ENCODE measurements around the gene REV1.
"Not testable (repeated sequence)": the region's sequence is repeated elsewhere in the genome, so short reads cannot be mapped to it uniquely, and the experiment has no call there.

Gene REV1

DNA sequence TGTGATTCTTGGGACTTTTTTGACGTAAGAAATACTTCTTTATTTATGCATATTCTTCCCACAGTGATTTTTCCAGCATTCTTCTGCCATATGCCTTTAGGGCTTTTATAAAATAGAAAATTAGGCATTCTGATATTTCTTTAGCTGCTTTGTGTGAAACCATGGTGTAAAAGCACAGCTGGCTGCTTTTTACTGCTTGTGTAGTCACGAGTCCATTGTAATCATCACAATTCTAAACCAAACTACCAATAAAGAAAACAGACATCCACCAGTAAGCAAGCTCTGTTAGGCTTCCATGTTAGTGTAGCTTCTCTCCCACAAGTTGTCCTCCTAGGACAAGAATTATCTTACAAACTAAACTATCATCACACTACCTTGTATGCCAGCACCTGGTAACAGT lies 90.0 kb downstream of the REV1 start:
- no peak for DNase-seq

DNA sequence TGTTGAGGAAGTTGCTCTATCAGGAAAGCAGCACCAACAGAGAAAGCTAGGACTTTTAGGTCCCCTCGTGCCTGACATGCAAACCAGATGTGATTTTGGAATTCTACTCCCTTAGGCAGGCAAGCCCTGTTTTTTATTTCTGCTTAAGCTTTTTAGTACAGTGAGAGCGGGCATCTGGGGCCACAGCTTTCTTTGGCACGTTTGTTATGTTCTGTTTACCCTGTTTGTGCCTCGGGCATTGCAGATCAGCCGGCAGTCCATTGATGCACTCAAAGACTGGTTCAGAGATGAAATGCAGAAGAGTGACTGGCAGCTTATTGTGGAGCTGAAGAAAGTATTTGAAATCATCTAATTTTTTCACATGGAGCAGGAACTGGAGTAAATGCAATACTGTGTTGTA lies 90.8 kb downstream of the REV1 start:
- DNase-seq: no peak

DNA sequence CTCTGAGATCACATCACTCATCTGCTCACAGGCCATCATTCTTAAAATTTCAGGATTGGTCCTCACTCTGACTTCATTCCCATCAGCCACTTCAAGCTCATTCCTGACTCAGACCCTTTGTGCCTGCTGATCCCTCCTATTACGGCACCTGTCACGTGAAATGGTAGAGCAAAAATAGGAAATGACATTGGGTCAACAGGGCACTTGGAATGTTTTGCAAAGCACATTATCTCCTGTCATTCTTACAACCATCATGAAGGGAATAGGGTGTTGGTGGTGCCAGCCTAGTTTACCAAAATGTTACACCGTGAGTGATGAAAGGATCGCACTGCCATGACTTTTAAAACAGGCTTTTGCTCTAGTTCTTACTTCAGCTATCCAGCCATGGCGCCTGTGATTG lies 91.5 kb downstream of the REV1 start:
- no peak for DNase-seq

DNA sequence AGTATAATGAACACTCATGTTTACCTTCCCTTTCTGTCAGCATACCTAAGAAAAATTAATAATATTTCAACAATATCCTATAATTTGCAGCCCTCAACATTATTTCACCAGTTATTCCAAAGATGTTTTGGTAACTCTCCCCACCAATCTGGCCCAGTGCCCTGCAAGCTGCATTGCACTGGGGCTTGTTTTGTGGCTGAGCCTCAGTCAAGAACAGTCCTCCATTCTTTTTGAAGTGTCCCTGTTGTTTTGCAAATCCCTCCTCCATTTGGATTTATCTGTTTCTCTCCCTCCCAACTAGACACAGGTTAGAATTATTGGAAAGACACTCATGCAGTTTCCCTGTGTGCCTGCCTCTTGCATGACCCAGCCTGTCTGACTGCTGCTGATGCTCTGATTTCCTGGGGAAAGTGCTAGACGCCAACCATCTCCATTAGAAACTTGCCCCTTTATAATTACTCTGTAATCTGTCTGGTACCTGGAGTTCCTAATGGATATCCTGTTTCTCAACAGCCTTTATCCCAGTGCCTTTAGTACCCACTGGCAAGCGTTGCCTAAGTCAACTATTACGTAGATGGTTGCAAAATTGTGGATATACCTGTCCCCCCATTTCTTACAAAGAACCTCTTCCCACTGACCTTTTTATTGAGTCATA lies 92.4 kb downstream of the REV1 start:
- no peak for DNase-seq

DNA sequence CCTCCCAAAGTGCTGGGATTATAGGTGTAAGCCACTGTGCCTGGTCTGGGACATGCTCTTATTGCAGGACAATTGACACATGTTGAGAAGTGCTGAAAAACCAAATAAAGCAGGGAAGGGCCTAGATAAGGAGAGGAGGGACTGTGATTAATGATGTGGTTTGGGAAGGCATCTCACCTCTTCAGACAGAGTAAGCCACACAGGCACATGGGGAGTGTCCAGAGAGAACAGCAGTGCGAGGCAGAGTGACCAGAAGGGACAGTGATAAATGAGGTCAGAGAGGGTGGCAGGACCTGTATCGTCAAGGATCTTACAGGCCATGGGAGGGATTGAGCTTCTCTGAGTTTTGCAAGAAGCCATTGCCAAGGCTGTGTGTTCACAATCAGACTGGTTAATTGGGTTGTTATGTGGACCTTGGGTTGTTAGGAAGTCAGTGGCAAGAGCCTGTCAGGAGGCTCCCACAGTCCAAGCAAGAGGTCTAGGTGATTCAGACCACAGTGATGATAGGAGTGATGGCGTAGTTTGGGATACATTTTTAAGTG lies 94.2 kb downstream of the REV1 start:
- DNase-seq: no peak

DNA sequence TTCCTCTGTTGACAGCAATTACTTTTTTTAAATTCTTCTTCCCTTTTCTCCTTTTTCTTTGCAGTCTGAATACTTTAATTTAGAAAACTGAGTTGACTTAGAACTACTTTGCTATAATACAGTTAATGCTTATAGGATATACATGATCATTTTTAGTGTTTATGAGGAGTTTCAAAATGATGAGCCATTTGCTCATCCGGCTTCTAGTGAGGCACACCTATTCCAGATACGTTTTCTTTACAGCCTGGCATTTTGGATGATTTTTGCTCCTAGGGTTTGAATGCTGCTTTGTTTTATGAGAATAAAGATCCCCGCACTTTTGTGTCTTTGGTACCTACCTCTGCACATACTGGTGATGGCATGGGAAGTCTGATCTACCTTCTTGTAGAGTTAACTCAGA lies 99.9 kb downstream of the REV1 start:
- DNase-seq: no peak

DNA sequence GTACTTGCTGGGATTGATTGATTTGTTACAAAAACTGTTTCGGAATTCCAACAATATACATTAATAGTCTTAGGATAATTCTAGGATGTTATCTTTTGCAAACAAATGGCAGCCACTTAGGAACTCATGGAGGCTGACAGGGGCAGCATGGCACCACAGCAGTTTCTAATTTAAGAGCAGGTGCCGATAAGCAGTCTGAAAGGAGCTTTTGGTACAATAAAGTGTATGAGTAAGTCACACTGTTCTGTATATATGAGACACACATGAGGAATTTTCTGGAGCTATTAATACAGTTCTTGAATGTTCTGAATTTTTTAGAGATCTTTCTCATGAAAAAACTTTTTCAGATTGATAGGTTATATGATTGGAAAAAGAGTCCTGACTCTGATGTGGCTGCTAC lies 100.4 kb downstream of the REV1 start:
- DNase-seq: no peak

DNA sequence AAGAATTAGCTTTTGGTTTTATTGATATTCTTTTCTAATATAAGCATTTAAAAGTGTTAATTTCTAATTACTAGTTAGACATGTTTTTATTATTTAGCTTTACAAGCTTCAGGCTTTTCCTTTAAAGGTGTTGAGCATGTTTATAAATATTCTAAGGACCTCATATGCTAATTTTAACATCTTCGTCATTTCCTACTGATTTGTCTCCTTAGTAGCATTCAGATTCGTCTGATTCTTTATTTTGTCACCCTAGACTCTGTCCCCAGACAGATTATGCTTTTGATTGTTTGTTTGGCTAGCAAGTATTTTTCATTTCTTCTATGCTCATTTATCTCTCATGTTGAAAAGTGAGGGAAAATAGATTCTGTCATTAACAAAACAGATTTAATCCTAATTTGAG lies 100.9 kb downstream of the REV1 start:
- no peak for DNase-seq

DNA sequence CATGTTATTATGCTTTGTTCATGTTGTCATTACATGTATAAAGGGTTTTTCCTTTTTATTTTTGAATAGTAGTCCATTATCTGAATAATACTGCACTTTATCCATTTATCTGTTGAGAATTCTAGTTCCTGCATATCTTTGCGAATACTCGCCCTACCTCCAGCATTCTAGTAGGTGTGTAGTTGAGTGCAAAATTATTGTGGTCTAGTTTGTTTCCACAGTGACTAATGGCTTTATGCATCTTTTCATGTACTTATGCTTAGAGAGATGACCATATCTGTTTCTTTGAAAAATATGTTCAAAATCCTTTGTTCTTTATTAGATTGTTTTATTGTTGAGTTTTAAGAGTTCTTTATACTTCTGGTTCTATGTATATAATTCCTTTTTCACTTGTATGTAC lies 103.8 kb downstream of the REV1 start:
- DNase-seq: no peak

DNA sequence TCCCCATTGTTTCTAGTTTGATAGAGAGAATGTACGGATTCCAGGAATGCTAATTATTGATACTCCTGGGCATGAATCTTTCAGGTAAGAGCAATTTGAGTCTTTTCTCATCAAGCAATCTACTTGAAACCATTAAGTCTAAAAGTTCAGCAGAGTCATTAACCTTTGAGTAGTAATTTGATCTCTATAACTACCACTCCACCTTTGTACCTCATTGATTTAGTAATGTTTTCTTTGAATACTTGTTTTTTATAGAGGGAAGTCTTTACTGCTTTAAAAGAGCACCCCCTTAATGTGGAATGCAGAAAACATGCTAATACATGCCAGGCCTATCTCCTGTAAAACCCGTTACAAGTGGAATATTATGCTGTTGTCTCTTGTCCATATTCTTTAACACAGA lies 107.7 kb downstream of the REV1 start:
- no peak for DNase-seq

DNA sequence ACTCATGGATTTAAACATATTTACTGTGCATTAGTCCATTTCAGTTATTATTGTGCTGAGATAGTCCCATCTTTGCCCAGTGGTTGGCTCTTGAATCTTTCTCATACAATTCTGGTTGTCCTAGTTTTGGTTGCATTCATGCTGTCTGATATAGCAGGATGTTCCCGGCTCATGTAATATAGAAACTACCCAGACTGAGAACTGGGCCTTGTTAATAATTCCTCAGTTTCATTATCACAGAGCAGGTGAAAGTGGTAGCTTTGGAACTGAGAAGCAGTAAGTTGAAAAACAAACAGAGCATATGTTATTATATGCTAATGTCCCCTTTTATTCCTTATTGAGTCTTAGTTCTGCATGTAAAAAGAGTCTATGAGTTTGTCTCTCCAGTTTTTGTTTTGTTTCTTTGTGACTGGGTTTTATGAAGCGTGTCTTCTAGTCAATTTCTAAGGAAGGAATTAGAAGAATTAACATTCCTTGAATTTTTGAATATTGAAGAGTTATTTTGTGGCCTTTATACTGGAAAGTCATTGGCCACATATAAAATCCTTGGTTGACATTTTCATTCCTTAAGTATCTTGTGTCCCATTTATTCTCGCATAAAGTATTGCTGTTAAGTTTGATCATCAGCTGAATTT lies 109.3 kb downstream of the REV1 start:
- DNase-seq: no peak

DNA sequence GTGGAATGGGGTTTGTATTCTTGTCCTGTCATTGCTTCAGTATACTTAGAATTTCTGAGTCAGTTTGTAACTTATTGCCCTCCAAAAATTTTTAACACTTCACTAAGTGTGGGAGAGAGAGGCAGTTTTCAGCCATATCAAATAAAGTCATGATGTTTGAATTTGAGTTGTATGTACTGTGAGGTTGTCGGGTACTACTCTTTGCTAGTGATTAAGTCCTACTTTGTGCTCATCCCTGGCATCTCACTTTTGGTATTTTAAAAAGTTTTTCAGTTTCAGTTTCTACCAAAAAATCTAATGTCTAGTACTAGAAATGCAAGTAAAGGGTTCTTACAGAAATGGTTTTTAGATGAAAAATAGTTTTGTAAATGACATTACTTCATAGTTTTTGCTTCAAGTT lies 111.9 kb downstream of the REV1 start:
- no peak for DNase-seq

DNA sequence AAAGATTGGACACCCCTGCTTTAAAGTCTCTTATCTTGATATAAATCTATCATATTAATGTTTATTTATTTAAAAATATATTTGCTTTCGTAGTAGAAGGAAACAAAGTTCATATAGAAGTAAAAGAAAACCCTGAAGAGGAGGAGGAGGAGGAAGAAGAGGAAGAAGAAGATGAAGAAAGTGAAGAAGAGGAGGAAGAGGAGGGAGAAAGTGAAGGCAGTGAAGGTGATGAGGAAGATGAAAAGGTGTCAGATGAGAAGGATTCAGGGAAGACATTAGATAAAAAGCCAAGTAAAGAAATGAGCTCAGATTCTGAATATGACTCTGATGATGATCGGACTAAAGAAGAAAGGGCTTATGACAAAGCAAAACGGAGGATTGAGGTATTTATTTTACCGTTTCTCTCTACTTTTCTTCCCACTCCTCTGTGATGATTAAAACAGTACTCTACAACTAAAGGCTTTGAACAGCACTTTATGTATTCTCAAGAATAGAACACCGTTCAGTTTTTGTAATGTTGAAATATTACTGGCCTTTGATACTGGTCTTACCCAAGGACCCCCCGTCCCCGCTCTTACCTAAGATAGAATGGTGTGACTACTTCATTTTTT lies 113.5 kb downstream of the REV1 start:
- no peak for DNase-seq

DNA sequence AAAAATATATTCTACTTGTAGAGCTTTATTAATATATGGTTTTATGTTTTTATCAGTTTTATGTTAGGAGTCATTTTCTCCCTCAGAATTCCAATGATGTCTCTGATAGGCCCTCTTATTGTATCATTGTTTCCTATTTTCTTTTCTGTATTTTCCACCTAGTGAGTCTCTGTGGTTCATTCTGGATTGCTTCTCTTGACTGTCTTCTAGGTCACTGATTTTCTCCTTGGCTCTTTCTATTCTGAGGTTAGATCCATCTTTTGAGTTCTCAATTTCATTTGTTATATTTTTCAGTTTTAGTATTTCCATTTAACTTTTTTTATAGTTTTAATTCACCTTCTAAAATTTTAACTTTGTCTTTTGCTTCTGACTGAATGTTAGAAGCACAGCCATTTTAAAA lies 115.1 kb downstream of the REV1 start:
- no peak for DNase-seq

DNA sequence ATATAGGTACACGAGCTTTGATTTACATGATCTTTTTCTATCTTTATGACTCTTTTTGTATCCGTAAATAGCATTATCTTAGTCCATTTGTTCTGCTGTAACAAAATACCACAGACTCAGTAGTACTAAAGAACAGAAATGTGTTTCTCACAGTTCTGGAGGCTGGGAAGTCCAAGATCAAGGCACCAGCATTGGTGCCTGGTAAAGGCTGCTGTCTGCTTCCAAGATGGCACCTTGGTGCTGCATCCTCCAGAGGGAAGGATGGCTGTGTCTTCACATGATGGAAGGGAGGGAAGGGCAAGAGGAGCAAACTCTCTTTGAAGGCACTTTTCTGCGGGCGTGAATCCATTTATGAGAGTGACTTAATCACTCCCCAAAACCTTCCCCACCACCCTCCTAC lies 116.7 kb downstream of the REV1 start:
- DNase-seq: no peak

DNA sequence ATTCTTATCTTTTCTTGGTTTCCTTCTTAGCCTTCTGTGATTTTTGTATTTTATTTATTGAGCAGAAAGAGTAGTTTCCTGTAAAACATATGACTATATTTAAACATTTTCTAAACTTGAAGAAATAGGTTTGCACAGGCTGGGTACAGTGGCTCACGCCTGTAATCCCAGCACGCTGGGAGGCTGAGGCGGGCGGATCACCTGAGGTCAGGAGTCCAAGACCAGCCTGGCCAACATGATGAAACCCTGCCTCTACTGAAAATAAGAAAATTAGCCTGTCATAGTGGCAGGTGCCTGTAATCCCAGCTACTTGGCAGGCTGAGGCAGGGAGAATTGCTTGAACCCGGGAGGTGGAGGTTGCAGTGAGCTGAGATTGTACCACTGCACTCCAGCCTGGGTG lies 121.0 kb downstream of the REV1 start:
- DNase-seq: not testable (repeated sequence)

DNA sequence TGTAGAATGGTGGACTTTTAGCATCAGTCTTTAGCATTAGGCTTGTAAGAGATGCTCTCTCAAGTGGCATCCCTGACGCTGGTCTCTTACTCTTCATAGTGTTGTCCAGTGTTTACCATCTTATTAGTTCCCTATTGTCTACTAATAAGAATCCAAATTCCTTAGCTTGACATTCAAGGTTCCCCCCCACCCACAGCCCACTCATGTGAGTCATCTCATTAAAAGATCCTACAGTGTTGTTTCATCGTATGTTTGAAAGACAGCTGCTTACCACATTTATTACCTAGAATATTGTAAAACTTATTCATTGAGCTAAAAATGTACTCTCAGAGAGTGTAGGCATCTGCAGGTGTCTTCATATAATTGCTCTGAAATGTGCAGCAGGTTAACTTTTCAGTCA lies 124.2 kb downstream of the REV1 start:
- DNase-seq: no peak

DNA sequence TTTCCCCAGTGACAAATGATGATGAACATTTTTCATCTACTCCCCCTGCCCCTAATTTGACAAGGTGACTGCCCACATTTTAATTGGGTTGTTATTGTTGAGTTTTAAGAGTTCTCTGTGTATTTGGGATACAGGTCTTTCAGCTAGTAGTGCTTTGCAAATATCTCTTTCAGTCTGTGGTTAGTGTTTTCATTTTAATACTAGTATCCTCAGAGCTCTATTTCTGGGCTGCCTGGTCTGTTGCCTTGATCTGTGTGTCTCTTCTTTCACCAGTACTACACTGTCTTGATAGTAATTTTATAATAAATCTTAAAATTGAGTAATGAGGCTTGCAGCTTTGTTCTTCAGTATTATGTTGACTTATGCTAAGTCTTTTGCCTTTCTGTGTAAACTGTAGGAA lies 133.0 kb downstream of the REV1 start:
- no peak for DNase-seq

DNA sequence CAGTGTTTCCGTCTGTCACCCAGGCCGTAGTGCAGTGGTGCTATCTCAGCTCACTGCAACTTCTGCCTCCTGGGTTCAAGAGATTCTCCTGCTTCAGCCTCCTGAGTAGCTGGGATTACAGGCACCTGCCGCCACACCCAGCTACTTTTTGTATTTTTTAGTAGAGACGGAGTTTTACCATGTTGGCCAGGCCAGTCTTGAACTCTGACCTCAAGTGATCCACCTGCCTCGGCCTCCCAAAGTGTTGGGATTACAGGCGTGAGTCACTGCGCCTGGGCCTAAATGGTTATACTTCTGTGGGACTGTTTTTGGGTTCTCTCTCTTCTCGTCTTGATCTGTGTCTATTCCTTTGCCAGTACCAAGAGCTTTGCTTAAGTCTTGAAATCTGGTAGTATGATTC lies 135.0 kb downstream of the REV1 start:
- DNase-seq: not testable (repeated sequence)

DNA sequence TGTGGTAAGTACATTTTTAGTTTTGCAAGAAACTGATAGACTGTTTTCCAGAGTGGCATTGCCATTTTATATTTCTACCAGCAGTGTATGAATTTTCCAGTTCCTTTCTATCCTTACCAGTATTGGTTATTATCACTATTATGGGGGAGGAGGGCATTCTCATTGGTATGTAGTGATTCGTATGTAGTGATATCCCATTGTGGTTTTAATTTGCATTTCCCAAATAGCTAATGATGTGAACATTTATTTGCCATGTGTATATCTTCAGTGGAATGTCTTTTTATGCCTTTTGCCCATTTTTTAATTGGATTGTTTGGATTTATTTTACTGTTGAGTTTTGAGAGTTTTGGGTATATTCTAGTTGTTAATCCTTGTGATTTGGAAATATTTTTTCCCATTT lies 135.7 kb downstream of the REV1 start:
- DNase-seq: no peak

Data from NCI-H446 treated with DMSO at 0.1 percent for 48 hours (cell line).